ENCODE results near the gene ERCC1. TPM values are rescaled to one million over a fixed set of nuclear protein-coding genes. Genes with fewer than 3 reads are reported as not detected.

The ERCC1 gene
- total and polyA plus RNA-seq, 2 of the 13 experiments (the other 11 are each of a cell fraction or from before 2014, with no cell fraction given), result 40.0 to 66.4 TPM

DNA sequence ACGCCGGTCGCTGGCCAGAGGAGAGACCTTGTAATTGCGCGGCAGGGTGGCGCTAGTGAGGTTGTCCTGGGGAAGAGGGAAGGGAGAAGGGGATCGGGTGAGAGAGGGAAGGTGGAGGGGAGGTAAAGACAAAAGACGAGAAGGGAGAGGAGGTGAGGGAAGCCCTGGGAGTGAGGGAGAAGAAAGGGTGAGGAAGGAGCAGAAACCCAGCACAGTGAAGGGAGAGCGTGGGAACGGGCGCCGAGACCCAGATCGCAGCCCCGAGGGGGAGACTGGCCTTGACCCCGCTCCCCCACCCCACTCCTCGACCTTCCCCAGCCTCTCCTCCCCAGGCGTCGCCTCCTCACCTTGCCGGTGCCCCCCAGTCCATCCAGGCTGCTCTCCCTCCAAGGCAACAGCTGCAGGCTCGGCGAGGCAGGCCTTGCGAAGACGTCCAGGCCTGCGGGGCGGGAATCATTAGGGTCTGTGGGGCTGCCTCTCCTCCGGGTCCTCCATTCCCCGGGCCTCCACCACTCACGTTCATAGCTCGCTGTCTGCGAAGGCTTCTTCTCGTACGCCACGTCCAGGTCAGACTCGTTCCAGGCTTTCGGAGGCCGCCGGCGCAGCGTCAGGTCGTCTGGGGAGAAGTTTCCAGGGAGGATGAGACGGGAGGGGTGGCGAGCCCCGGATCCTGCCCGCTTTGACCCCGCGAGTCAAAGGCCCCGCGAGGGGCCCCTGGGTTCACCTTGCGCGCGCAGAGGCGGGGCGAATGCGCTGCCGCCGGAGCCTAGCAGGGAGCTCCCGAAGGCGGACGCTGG lies 27.7 kb downstream of the ERCC1 start:
- H3K4me3 ChIP-seq (replicated peaks in 1 of 3; ENCODE audit: insufficient read depth in 1 of 3, low read depth in 2 of 3, low read length in 3 of 3), result no peak overlapping the region
- BruUV-seq (replicated peaks), result no TSS peak
- H4K20me1 ChIP-seq (ENCODE audit: insufficient read depth, low read length), result no peaks in the 10 kb centered on the region
- in situ Hi-C loops (cut with HindIII; ENCODE audit: extremely low pct_ligation_motif_present, low pct_unique_long_range_greater_than_20kb), result no loop called here
- no peak overlapping the region for H3K9ac ChIP-seq (ENCODE audit: insufficient read depth, low read depth, low read length)
- intact Hi-C loops (cut with micrococcal nuclease; ENCODE audit: unreplicated experiment), result no loop called here
- ATAC-seq (no peak), DNase-seq (ENCODE audit: low spot score) (no peak), FAIRE-seq (no peak)
- WGBS (ENCODE audit: low lambda C conversion rate), result 96% methylated on average over 59 of the region's 59 CpGs
- no peaks in the 10 kb centered on the region for H3K4me1 ChIP-seq (ENCODE audit: insufficient read depth, low read length)
- H3K27ac ChIP-seq (ENCODE audit: extremely low read length, insufficient read depth, low read length), result no peak overlapping the region
- no peaks in the 10 kb centered on the region; a peak in 1 of 5 replicates for H3K27me3 ChIP-seq (ENCODE audit: control insufficient read depth in 1 of 2, insufficient read depth in 2 of 2, low read length in 2 of 2)
- no peak for TF ChIP-seq ZSCAN30 (CRISPR knock-in tag; IDR thresholded peaks at IDR 0.05)
- TF ChIP-seq ZNF672 (CRISPR knock-in tag; IDR thresholded peaks at IDR 0.05), result no peak
- TF ChIP-seq, protein P1, sequence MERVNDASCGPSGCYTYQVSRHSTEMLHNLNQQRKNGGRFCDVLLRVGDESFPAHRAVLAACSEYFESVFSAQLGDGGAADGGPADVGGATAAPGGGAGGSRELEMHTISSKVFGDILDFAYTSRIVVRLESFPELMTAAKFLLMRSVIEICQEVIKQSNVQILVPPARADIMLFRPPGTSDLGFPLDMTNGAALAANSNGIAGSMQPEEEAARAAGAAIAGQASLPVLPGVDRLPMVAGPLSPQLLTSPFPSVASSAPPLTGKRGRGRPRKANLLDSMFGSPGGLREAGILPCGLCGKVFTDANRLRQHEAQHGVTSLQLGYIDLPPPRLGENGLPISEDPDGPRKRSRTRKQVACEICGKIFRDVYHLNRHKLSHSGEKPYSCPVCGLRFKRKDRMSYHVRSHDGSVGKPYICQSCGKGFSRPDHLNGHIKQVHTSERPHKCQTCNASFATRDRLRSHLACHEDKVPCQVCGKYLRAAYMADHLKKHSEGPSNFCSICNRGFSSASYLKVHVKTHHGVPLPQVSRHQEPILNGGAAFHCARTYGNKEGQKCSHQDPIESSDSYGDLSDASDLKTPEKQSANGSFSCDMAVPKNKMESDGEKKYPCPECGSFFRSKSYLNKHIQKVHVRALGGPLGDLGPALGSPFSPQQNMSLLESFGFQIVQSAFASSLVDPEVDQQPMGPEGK (CRISPR knock-in tag; IDR thresholded peaks at IDR 0.05), result no peak
- TF ChIP-seq, protein P2, sequence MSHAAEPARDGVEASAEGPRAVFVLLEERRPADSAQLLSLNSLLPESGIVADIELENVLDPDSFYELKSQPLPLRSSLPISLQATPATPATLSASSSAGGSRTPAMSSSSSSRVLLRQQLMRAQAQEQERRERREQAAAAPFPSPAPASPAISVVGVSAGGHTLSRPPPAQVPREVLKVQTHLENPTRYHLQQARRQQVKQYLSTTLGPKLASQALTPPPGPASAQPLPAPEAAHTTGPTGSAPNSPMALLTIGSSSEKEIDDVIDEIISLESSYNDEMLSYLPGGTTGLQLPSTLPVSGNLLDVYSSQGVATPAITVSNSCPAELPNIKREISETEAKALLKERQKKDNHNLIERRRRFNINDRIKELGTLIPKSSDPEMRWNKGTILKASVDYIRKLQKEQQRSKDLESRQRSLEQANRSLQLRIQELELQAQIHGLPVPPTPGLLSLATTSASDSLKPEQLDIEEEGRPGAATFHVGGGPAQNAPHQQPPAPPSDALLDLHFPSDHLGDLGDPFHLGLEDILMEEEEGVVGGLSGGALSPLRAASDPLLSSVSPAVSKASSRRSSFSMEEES (CRISPR knock-in tag; IDR thresholded peaks at IDR 0.05), result no peak
- TF ChIP-seq, protein P3, sequence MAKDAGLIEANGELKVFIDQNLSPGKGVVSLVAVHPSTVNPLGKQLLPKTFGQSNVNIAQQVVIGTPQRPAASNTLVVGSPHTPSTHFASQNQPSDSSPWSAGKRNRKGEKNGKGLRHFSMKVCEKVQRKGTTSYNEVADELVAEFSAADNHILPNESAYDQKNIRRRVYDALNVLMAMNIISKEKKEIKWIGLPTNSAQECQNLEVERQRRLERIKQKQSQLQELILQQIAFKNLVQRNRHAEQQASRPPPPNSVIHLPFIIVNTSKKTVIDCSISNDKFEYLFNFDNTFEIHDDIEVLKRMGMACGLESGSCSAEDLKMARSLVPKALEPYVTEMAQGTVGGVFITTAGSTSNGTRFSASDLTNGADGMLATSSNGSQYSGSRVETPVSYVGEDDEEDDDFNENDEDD (CRISPR knock-in tag; IDR thresholded peaks at IDR 0.05; ENCODE audit: borderline replicate concordance), result no peak
- no peak for TF ChIP-seq NR2F2 (IDR thresholded peaks at IDR 0.05; ENCODE audit: borderline replicate concordance, low read depth)
- H3K36me3 ChIP-seq (replicated peaks in 1 of 2; ENCODE audit: control insufficient read depth in 1 of 2, insufficient read depth in 2 of 2, low read length in 2 of 2), result peaks cover 0 to 3% of the 10 kb centered on the region in 2 experiments; a peak in 1 of 5 replicates
- POLR2A ChIA-PET, result no interaction called here
- H3K4me2 ChIP-seq (ENCODE audit: low read depth, low read length), result no peak overlapping the region
- no peaks in the 10 kb centered on the region for H3K9me3 ChIP-seq (ENCODE audit: low read length)
- H3K79me2 ChIP-seq (ENCODE audit: insufficient read depth, low read length), result no peaks in the 10 kb centered on the region
- H2AFZ ChIP-seq (ENCODE audit: low read length), result no peak overlapping the region
- CTCF ChIA-PET (ENCODE audit: low intra/inter-chr PET ratio, low total read pairs), result no interaction called here
